Measurements from ENCODE around the gene NUPR1.

DNA sequence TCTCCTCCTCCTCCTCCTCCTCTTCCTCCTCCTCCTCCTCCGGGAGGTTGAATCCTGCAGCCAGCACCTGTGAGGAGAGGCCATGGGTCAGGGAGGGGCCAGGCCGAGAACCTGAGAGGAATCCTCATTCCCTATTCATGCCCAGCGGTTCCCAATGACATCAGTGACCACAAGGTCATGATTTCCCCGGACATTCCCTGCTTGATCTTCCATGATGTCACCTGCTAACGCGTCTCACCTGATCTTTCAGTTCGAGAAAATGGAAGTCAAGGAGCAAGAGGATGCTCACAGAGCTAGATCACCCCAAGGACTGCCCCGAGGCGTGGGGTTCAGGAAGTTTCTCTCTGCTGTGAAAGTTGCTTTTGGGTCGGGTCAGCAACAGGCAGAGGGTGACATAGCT, 38.9 kb downstream of the NUPR1 start:
- TF ChIP-seq ZNF384 (IDR thresholded peaks at IDR 0.05): no peak
- TF ChIP-seq, protein P1, sequence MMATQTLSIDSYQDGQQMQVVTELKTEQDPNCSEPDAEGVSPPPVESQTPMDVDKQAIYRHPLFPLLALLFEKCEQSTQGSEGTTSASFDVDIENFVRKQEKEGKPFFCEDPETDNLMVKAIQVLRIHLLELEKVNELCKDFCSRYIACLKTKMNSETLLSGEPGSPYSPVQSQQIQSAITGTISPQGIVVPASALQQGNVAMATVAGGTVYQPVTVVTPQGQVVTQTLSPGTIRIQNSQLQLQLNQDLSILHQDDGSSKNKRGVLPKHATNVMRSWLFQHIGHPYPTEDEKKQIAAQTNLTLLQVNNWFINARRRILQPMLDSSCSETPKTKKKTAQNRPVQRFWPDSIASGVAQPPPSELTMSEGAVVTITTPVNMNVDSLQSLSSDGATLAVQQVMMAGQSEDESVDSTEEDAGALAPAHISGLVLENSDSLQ (IDR thresholded peaks at IDR 0.05): no peak
- TF ChIP-seq TARDBP (IDR thresholded peaks at IDR 0.05): no peak
- TF ChIP-seq SP1 (IDR thresholded peaks at IDR 0.05): no peak
- no peak for TF ChIP-seq HDGF (IDR thresholded peaks at IDR 0.05; ENCODE audit: borderline replicate concordance)
- no peak for TF ChIP-seq SUZ12 (IDR thresholded peaks at IDR 0.05)
- TF ChIP-seq ELF4 (IDR thresholded peaks at IDR 0.05): no peak
- no peak for TF ChIP-seq BHLHE40 (IDR thresholded peaks at IDR 0.05; ENCODE audit: borderline replicate concordance)
- no peak for TF ChIP-seq FOXA1 (IDR thresholded peaks at IDR 0.05)
- no peak for TF ChIP-seq FOXM1 (IDR thresholded peaks at IDR 0.05; ENCODE audit: borderline replicate concordance)
- no peak for TF ChIP-seq CTBP1 (IDR thresholded peaks at IDR 0.05; ENCODE audit: borderline replicate concordance)
